ENCODE results near the gene SULT2B1.
A peak's percentile ranks its signal among the peaks of the same experiment; 100 is the strongest.

SULT2B1 gene

GRCh38 chr19:48603850-48604249 is 51.9 kb downstream of the SULT2B1 start:
- DNase-seq, result no peak

- no peak for DNase-seq
These were observed 54.7 kb downstream of the SULT2B1 start, which contains the start of gene SPACA4 for GRCh38 chr19:48606463-48607358. TSS of gene SPACA4 (plus strand) at chr19:48606742. CDS start at chr19:48606979, 237 bp downstream.

- DNase-seq, result no peak
These were observed 55.4 kb downstream of the SULT2B1 start for GRCh38 chr19:48607359-48607755.

GRCh38 chr19:48608798-48609263 is 56.9 kb downstream of the SULT2B1 start:
- peak; percentile 36 to 75 for DNase-seq

DNA sequence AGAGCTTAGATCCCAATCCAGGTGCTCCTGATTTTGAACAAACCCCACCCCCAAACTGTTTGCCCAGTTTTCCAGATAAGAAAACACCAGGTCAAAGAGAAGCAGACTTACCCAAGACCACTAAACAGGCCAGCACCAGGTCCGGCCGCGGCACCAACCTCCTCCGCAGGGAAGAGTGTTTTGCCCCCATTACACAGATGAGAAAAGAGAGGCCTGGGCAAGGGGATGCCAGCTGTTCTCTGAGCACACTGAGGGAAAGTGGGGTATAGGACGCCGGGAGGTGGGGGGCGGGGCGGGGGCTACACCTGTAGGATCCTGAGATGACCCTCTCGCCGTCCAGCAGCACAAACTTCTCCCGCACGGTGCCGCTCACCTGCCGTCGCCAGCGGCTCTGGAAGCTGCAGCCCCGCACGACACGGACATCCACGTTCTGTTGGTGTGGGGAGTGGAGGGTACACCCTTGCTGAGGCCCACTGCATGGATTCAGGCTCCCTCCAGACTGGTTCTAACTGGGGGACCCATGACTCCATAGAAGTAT is 57.7 kb downstream of the SULT2B1 start:
- DNase-seq, result no peak

GRCh38 chr19:48611872-48612271 is 59.9 kb downstream of the SULT2B1 start:
- no peak for DNase-seq

- DNase-seq, result no peak
These were observed 61.3 kb downstream of the SULT2B1 start for GRCh38 chr19:48613024-48613851.

- DNase-seq, result no peak
These were observed 62.0 kb downstream of the SULT2B1 start for GRCh38 chr19:48613852-48614435.

- DNase-seq, result no peak
These were observed 62.7 kb downstream of the SULT2B1 start, which contains the start of gene FAM83E for GRCh38 chr19:48614436-48615230. TSS of gene FAM83E (minus strand) at chr19:48615076. CDS start at chr19:48613372, 1,704 bp downstream.

DNA sequence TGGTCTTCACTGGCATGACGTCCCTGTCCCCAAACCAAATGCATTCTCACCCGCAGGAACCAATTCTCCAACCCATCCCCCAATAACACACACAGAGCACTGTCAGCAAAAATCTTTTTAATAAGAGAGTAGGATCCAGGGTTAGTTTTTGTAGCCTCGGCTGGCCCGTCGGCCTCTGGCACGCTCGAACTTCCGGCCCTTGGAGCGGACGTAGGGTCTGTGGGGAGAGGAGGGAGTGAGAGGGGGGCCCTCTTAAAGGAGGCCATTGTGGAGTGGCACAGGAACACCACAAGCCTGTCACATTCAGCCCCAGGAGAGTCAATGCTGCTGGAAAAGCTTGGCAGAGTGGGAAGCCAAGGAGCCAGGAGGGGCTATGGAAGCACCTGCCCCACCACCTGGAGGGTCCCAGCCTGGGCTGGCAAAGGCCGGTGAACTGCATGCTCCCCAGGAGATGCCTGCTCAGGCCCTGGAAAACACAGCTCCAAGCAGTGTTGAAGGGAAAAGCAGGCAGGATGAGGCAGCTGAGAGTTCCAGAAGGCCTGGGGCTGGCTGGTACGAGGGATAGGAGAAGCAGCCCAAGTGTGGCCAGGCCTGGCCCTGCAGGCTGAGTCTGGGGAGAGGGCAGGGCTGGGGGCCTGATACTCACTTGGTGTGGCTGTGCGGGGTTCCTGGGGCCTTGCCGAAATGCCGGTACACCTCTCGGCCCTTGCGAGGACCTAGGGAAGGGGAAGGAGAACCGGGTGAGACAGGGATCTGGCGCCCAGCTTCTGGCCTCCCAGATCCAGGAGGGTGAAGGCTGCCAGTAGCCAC is 63.5 kb downstream of the SULT2B1 start:
- no peak for DNase-seq

- no peak for DNase-seq
These were observed 64.1 kb downstream of the SULT2B1 start for GRCh38 chr19:48616041-48616436.

GRCh38 chr19:48616491-48617056 is 64.6 kb downstream of the SULT2B1 start:
- no peak for DNase-seq

DNA sequence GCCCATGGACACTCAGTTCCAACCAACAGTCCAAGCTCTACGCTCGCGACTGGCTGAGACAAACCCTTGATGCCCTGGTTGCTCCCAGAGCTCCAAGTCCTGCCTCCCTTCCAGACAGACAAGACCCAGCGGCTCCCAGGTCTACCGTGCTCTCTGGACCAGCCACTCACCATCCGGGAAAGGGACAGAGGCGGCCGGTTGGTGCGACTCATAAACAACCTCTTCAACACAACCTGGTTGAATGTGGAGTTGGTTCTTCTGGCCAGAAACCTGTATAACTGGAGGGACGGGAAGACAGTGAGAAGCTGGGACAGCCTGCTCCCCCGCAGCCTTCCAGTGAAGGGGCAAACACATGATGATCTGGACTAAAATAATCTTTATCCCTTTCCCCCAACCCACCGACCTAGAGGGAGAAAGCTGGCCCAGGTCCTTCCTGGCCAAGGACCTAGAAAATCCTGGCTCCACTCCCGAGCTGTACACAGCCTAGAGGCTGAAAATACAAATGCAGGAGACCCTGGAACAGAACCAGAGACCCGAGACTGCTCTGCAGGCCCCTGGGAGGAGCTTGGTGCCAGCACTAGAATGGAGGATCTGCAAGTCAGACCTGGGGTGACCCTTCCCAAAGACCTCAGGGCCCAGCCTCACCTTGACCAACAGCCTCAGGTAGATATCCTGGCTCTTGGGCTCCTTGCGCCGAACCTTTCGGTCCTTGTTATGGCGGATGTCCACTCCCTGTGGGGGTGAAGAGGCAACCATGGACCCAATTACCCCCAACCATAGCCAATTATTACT is 65.4 kb downstream of the SULT2B1 start:
- DNase-seq, result peak in 1 of 2 experiments; percentile 49

- DNase-seq, result no peak
These were observed 66.4 kb downstream of the SULT2B1 start for GRCh38 chr19:48618278-48618915.

GRCh38 chr19:48618916-48619691 is 67.1 kb downstream of the SULT2B1 start, which contains the start of the genes RPL18 and SPHK2:
TSS of gene RPL18 (minus strand) at chr19:48619178. CDS start at chr19:48619143, 35 bp downstream.
TSS of gene SPHK2 (plus strand) at chr19:48619506. CDS start at chr19:48620515, 1,009 bp downstream.
- DNase-seq, result peak; percentile 98 to 99

GRCh38 chr19:48619692-48620585 is 68.0 kb downstream of the SULT2B1 start:
- no peak for DNase-seq

DNA sequence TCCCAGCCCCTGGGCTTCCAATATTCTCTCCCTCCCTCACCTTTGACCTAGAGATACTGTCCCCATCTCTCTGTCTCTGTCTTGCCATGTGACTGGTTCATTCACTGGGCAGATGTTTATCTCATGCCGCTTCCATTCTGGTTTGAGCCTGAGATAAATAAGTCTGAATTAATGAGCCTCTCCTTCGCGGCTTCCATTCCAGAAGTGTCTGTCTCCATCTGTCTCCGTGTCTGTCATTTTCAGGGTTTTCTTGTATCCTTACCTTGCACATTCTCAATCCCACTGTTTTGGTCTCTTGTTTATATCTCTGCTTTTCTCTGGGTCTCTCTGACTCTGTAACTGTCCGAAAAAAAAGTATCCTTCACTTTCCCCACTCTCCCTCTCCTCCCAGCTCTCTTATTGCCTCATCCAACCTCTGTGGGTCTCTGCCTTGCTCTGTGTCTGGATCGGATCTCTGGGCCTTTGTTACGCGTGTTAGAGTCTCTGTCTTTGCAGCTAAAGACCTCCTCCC is 71.6 kb downstream of the SULT2B1 start:
- no peak for DNase-seq
